Stimulated activated CD8-positive, alpha-beta memory T cell treated with anti-CD3 and anti-CD28 coated beads, Interleukin-4, amount 100 ng/mL, for 48 hours (primary cell): Measurements from ENCODE around the gene SPEF2.
A peak's percentile ranks its signal among the peaks of the same experiment; 100 is the strongest.

Experiments
- DNase-seq: peaks from one replicate; pipeline ENCODE4 v3.0.0-alpha.2; 2020

The SPEF2 gene

DNA sequence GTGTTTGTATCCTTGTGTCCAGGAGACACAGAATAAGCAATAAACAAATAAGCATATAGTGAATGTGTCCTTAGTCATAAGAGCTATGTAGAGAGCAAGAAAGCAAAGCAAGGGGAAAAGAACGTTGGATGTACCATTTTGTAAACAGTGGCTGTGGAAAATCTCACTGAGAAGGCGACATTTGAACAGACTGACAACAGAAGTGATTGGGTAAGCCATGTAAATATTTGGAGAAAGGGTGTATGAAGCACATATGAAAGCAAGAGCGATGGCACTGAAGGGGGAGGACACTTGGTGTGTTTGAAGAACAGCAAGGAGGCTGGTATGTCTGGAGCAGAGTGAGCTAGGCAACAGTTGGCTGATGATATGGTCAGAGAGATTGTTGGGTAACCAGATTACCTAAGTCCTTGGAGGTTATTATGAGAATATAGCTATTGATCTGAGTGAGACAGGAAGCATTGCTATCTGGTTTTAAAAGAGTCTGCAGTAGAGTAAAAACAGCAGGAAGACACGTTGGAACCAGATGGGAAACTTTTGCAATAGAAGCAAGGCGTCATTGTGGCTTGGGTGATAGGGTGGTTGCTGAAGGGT, 123.6 kb downstream of the SPEF2 start:
- DNase-seq: no peak

- DNase-seq: no peak
Observed at GRCh38 chr5:35741971-35742370, 124.3 kb downstream of the SPEF2 start.

GRCh38 chr5:35743644-35744043, 126.0 kb downstream of the SPEF2 start:
- DNase-seq: no peak

GRCh38 chr5:35745193-35745592, 127.5 kb downstream of the SPEF2 start:
- DNase-seq: no peak

DNA sequence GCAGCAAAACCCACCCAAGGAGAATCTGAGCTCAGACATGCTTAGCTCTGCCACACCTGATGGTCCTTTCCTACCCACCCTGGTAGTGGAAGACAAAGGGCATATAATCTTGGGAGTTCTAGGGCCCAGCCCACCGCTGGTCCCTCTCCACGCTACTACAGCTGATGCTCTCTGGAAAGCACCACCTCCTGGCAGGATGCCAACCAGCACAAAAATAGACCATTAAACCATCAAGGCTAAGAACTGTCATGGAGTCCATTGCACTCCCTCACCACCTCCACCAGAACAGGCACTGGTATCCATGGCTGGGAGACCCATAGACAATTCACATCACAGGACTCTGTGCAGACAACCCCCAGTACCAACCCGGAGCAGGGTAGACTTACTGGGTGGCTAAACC, 128.0 kb downstream of the SPEF2 start:
- no peak for DNase-seq

DNA sequence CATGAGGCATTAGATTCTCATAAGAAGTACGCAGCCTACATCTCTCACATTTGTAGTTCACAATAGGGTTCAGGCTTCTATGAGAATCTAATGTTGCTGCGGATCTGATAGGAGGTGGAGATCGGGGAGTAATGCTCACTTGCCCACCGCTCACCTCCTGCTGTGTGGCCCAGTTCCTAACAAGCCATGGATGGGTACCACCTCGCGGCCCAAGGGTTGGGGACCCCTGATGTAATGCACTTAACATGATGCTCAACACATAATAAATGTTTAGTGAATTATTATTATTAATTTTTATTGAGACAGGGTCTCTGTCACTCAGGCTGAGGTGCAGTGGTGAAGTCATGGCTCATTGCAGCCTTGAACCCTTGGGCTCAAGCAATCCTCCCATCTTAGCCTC, 134.3 kb downstream of the SPEF2 start:
- no peak for DNase-seq

GRCh38 chr5:35753500-35753899, 135.8 kb downstream of the SPEF2 start:
- no peak for DNase-seq

DNA sequence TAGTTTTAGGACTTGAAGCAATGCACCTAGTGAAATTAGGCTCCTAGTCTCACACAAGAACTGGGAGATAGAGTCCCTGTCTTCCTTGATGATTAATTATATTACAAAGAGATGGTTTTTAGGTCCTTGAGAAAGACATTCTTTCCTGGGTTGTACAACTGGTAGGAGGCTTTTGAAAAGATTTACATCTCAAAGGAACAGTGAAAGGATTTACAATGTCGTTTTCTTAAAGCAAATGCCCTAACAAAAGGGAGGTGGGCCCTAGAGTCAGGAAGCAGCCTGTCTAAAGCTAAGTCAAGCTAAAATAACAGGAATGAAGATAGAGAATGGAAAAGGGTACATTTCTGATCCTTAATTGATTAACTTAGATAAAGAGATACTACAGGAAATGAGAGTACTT, 136.8 kb downstream of the SPEF2 start:
- no peak for DNase-seq

DNA sequence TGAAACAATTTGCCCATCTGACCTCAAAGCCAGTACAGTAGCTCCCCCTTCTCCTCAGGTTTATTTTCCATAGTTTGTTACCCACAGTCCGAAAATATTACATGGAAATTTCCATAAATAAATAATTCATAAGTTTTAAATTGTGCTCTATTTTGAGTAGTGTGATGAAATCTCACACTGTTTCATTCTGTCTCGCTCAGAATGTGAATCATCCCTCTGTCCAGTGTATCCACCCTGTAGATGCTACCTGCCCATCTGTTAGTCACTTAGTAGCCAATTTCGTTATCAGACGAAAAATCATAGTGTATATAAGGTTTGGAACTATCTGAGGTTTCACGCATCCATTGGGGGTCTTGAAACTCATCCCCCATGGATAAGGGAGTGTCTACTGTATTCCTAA, 138.3 kb downstream of the SPEF2 start:
- no peak for DNase-seq

- DNase-seq: no peak
Observed at GRCh38 chr5:35758151-35758724, 140.6 kb downstream of the SPEF2 start.

GRCh38 chr5:35761541-35761940, 143.9 kb downstream of the SPEF2 start:
- no peak for DNase-seq

DNA sequence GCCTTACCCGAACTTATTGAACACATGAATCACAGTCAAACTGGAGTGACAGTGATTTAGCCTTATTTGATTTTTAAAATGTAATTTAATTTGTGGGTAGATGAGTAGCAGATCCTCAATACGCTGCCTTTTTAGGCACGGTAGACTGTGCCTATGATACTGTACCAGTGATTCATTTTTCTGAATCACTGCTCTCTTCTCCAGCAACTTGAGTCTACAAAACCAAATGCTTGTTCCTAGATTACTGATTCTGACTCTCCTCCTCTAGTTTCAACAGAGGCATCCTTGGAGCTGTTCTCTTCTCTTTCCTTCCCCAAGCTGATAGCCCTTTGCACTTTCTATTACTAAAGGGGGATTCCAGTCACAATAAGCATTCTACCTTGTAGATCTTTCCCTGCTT, 144.7 kb downstream of the SPEF2 start:
- DNase-seq: no peak

DNA sequence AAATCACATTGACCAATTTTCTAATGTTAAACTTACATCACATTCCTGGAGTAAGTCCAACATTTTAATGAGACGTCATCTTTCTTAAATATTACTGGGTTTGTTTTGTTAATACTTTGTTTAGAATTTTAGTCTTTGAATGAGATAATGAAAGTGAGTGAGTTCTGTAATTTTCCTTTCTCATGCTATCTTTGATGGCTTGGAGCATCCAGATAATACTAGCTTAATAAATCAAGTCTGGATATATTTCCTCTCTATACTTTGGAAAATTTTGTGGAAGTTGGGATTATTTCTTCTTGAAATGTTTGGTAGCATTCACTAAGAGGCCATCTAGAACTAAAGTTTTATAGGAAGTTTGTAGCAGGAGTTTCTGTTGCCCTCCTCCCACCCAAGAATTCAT, 148.3 kb downstream of the SPEF2 start:
- no peak for DNase-seq

GRCh38 chr5:35771300-35771699, 153.6 kb downstream of the SPEF2 start:
- no peak for DNase-seq

GRCh38 chr5:35771839-35772238, 154.2 kb downstream of the SPEF2 start:
- DNase-seq: no peak

- no peak for DNase-seq
Observed at GRCh38 chr5:35773967-35774366, 156.3 kb downstream of the SPEF2 start.

DNA sequence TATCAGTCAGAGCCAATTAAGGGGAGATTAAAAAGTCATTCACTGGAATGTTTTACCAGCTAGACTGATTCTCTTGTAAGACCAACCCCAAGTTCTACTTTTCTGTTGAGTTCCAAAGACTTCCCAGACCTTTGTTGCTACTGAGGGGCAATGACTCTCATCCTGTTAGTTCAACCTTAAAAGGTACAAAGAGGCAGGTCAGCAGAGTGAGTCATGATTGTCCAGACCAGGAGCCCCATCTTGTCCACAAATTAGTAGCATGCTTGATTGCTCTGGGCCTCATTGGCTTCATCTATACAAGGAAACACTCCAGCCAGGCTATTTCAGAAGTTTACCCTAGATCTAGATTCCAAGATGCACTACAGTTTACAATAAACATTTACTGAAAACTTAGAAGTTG, 159.1 kb downstream of the SPEF2 start:
- DNase-seq: no peak

- peak; percentile 85 for DNase-seq
Observed at GRCh38 chr5:35777358-35778087, 159.9 kb downstream of the SPEF2 start.

DNA sequence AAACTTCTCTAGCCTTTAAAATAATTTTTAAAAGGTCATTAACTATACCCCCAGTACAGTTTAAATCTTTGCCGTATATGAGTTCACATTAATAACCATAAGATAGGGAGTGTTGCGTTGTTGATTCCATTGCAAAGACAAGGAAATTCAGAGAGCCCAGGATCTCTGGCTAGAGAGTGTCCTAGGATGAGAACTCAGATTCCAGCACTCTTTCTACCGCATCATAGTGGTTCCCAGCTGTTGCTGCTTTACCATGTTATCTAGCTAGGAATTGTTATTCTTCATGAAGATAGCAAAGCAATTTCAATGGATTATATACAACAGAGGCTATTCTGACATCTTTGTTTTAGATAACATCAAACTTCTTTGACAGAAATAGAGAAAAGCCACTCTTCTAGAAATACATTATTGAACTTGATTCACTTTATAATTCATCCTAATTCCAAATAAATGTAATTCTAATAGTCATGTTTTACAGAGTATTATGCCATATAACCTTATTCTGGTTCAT, 160.7 kb downstream of the SPEF2 start:
- no peak for DNase-seq

DNA sequence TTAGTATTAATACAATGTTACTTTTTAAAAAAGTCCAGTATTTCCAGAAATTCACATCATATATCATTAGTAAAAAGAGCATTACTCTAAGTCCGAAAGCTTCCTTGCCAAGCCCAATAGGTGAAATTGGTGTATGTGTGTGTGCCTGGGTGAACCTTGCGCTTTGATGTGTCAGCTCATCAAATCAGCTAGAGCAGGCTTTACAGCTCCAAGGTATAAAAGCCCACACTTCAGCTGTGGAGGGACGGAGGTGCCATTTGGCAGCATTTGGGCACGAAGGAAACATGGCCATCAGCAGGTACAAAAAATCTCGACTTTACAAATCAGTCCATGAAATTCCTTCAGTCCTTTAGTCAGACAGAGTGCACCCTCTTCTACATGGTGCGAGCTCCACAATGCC, 162.6 kb downstream of the SPEF2 start:
- no peak for DNase-seq

GRCh38 chr5:35781181-35781790, 163.6 kb downstream of the SPEF2 start:
- DNase-seq: no peak

GRCh38 chr5:35783551-35783950, 165.9 kb downstream of the SPEF2 start:
- DNase-seq: no peak

DNA sequence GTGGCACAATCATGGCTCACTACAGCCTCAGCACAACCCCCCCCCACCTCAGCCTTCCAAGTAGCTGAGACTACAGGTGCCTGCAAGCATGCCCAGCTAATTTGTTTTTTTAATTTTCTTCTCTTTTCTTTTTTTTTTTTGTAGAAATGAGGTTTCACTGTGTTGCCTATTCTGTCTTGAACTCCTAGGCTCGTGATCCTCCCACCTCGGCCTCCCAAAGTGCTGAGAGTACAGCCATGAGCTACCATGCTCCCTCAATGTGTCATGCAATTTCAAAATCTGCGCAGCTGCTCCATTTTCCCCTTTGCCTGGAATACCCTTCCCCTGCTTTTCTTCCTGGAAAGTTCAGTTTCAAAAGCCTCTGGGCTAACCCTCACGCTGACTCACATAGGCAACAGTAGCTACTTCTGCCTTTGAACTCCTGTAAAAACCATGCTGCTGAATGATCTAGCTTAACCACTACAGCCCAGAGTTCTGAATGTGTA, 168.0 kb downstream of the SPEF2 start:
- DNase-seq: peak; percentile 64

- DNase-seq: no peak
Observed at GRCh38 chr5:35788724-35789123, 171.1 kb downstream of the SPEF2 start.
